Testis (tissue), 2 donors: ENCODE data around the gene GGT1.
"Not testable (repeated sequence)": the region's sequence is repeated elsewhere in the genome, so short reads cannot be mapped to it uniquely, and the experiment has no call there.

Experiments used
- POLR2A ChIP-seq: fragments of 450-650 bp; IDR thresholded peaks from one replicate; pipeline ENCODE4 v1.6.1; 2017; ENCODE audit warnings: antibody characterized with exemption, mild to moderate bottlenecking, moderate library complexity
- TF ChIP-seq, protein P1 (sequence below), 3 experiments: fragments of 450-650 bp in 2 of 3; fragments of 200-600 bp in 1 of 3; sonication (generic) in 1 of 3; IDR thresholded peaks; one replicate each; pipeline ENCODE4 v1.5.1; 2016 to 2019; ENCODE audit warnings: antibody characterized with exemption in 3 of 3, mild to moderate bottlenecking in 2 of 3, moderate library complexity in 1 of 3

DNA sequence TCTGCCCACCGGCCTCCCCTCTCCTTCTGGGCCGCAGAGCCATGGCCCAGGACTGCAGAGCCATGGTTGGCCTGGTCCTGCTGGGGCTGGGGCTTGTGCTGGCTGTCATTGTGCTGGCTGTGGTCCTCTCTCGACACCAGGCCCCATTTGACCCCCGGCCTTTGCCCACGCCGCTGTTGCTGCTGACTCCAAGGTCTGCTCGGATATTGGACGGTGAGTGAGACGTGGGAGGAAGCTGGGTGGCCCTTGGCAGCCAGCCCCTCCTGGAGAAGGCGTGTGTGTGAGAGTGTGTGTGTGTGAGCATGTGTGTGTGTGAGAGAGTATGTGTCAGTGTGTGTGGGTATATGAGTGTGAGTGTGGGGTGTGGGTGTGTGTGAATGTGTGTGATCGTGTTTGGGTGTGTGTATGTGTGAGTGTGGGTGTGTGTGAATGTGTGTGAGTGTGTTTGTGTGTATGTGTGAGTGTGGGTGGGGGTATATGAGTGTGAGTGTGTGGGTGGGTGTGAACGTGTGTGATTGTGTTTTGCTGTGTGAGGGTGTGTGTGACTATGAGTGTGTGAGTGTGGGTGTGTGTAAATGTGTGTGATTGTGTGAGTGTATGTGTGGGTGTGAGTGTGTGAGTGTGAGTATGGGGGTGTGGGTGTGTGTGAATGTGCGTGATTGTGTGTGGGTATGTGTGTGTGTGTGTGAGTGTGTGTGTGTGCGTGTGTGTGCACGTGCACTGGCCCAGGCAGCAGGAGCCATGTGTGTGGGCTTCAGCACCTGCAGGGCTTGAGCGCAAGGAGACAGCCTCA lies 30.4 kb downstream of the GGT1 start:
- not testable (repeated sequence) for TF ChIP-seq POLR2A
- TF ChIP-seq, protein P1, sequence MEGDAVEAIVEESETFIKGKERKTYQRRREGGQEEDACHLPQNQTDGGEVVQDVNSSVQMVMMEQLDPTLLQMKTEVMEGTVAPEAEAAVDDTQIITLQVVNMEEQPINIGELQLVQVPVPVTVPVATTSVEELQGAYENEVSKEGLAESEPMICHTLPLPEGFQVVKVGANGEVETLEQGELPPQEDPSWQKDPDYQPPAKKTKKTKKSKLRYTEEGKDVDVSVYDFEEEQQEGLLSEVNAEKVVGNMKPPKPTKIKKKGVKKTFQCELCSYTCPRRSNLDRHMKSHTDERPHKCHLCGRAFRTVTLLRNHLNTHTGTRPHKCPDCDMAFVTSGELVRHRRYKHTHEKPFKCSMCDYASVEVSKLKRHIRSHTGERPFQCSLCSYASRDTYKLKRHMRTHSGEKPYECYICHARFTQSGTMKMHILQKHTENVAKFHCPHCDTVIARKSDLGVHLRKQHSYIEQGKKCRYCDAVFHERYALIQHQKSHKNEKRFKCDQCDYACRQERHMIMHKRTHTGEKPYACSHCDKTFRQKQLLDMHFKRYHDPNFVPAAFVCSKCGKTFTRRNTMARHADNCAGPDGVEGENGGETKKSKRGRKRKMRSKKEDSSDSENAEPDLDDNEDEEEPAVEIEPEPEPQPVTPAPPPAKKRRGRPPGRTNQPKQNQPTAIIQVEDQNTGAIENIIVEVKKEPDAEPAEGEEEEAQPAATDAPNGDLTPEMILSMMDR (IDR thresholded peaks at IDR 0.05) = not testable (repeated sequence)
